Hepatocyte (in vitro differentiated cells): ENCODE data around the gene GPD1. TPM values are rescaled to one million over a fixed set of nuclear protein-coding genes. Genes with fewer than 3 reads are reported as not detected.

Experiments
- DNase-seq: peaks from one replicate; pipeline ENCODE4 v3.0.0-alpha.2; 2016; ENCODE audit warnings: low spot score
- H2AFZ ChIP-seq: fragments of 200-600 bp; sonication (generic); 2 replicates; pipeline ENCODE4 v1.6.0; 2016; ENCODE audit warnings: antibody characterized with exemption, mild to moderate bottlenecking
- H3K27ac ChIP-seq: fragments of 200-600 bp; sonication (generic); 2 replicates; pipeline ENCODE4 v1.5.1; 2016; ENCODE audit warnings: mild to moderate bottlenecking
- H3K27me3 ChIP-seq: fragments of 200-600 bp; sonication (generic); 2 replicates; pipeline ENCODE4 v1.6.1; 2016
- H3K36me3 ChIP-seq: fragments of 200-600 bp; sonication (generic); replicated peaks from 2 replicates; pipeline ENCODE4 v1.5.1; 2016; ENCODE audit warnings: low read depth; ENCODE audit not compliant: insufficient read depth
- H3K4me1 ChIP-seq: fragments of 200-600 bp; sonication (generic); 2 replicates; pipeline ENCODE4 v1.5.1; 2016; ENCODE audit warnings: mild to moderate bottlenecking, moderate library complexity; ENCODE audit not compliant: insufficient read depth
- H3K4me2 ChIP-seq: fragments of 200-600 bp; sonication (generic); 2 replicates; pipeline ENCODE4 v1.6.0; 2016
- H3K4me3 ChIP-seq: fragments of 200-600 bp; sonication (generic); 2 replicates; pipeline ENCODE4 v1.5.1; 2016; ENCODE audit warnings: mild to moderate bottlenecking
- H3K79me2 ChIP-seq: fragments of 200-600 bp; sonication (generic); 2 replicates; pipeline ENCODE4 v1.6.0; 2017; ENCODE audit warnings: mild to moderate bottlenecking
- H3K9me2 ChIP-seq: fragments of 200-600 bp; sonication (generic); replicated peaks from 2 replicates; pipeline ENCODE4 v1.6.0; 2017; ENCODE audit warnings: mild to moderate bottlenecking; ENCODE audit not compliant: insufficient read depth
- H3K9me3 ChIP-seq: fragments of 200-600 bp; sonication (generic); 2 replicates; pipeline ENCODE4 v1.5.1; 2016; ENCODE audit warnings: low read depth, mild to moderate bottlenecking
- H4K20me1 ChIP-seq: fragments of 200-600 bp; sonication (generic); 2 replicates; pipeline ENCODE4 v1.6.0; 2016; ENCODE audit warnings: mild to moderate bottlenecking; ENCODE audit not compliant: insufficient read depth, poor library complexity, severe bottlenecking
- EZH2 ChIP-seq: fragments of 200-600 bp; sonication (generic); IDR thresholded peaks from 2 replicates; pipeline ENCODE4 v1.6.1; 2016; ENCODE audit warnings: antibody characterized with exemption, mild to moderate bottlenecking, borderline replicate concordance
- EZH2phosphoT487 ChIP-seq: fragments of 200-600 bp; sonication (generic); IDR thresholded peaks from one replicate; pipeline ENCODE4 v1.6.1; 2018; ENCODE audit warnings: antibody characterized with exemption, mild to moderate bottlenecking, low read depth, moderate library complexity; ENCODE audit not compliant: unreplicated experiment, severe bottlenecking
- WGBS: methylation state at CpG from one replicate; pipeline ENCODE4 v1.1.6; 2016; ENCODE audit warnings: low lambda C conversion rate; ENCODE audit errors: missing lambda C conversion rate; 5-methylcytosine and 5-hydroxymethylcytosine counted together
- polyA plus RNA-seq: library from polyadenylated mRNA; unstranded; fragments of >200 nt; fragmentation: Nextera tagmentation; extraction: Ambion mirVana; gene quantifications from 2 replicates; pipeline ENCODE4 v1.2.1, GENCODE V29; 2016
- total RNA-seq: library from RNA; depleted of rRNA; stranded (reverse); fragments of >200 nt; gene quantifications from 2 replicates; pipeline ENCODE4 v1.2.3, GENCODE V29; 2014
- TF ChIP-seq, protein P1 (sequence below): fragments of 200-600 bp; sonication (generic); IDR thresholded peaks from 2 replicates; pipeline ENCODE4 v1.5.1; 2016; ENCODE audit warnings: antibody characterized with exemption, mild to moderate bottlenecking; ENCODE audit not compliant: poor library complexity

The GPD1 gene
- total and polyA plus RNA-seq, 2 experiments from 2014 or later = 30.6 to 64.1 TPM

GRCh38 chr12:50110127-50110761, 6.4 kb downstream of the GPD1 start:
- peak; percentile 76 for DNase-seq
- Histone ChIP-seq H3K27me3 (no peaks in the 10 kb centered on the region), H3K4me2 (peak overlapping the region; percentile 64), H2AFZ (peak overlapping the region; percentile 14), H3K9me3 (no peaks in the 10 kb centered on the region), H3K27ac (peak overlapping the region; percentile 94), H3K4me3 (no peak overlapping the region), H3K9me2 (no peaks in the 10 kb centered on the region), H3K4me1 (peaks cover 24% of the 10 kb centered on the region), H3K79me2 (peaks cover 26% of the 10 kb centered on the region), H3K36me3 (no peaks in the 10 kb centered on the region), H4K20me1 (peaks cover 5% of the 10 kb centered on the region)
- no peak for TF ChIP-seq EZH2phosphoT487
- TF ChIP-seq, protein P1, sequence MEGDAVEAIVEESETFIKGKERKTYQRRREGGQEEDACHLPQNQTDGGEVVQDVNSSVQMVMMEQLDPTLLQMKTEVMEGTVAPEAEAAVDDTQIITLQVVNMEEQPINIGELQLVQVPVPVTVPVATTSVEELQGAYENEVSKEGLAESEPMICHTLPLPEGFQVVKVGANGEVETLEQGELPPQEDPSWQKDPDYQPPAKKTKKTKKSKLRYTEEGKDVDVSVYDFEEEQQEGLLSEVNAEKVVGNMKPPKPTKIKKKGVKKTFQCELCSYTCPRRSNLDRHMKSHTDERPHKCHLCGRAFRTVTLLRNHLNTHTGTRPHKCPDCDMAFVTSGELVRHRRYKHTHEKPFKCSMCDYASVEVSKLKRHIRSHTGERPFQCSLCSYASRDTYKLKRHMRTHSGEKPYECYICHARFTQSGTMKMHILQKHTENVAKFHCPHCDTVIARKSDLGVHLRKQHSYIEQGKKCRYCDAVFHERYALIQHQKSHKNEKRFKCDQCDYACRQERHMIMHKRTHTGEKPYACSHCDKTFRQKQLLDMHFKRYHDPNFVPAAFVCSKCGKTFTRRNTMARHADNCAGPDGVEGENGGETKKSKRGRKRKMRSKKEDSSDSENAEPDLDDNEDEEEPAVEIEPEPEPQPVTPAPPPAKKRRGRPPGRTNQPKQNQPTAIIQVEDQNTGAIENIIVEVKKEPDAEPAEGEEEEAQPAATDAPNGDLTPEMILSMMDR = no peak
- TF ChIP-seq EZH2 = no peak
- 49% methylated on average over 8 of the region's 8 CpGs for WGBS

DNA sequence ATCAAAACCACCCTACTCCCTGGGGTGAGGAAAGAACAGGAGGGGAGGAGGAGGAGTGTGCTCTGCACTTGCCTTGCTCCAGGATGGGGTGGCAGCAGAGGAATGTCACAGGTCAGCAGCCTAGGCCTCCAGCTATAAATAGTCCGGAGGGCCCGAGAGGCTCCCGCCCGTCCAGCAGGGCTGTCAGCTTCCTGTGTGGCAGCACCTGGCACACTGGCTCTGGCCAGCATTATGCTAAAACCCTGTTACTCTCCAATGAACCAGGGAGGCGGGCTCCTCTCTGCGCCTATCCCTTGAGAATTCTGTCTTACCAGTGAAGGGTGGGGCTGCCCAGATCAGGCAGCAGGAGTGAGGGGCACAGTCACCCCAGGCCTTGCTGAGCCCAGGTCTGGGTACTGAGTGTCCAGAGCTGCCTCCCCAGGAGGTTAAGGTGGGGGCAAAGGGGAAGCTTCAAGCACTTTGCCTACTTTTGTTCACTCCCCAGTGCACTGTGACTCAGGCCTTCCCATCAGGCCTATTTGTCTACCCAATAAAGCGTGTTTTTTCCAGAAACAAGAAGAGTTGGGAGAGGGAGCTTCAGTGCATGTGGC, 7.0 kb downstream of the GPD1 start:
- peak overlapping the region; percentile 64 for H3K4me2 ChIP-seq
- H3K4me1 ChIP-seq = peaks cover 24% of the 10 kb centered on the region
- H3K27ac ChIP-seq = peak overlapping the region; percentile 94
- peak overlapping the region; percentile 7 for H2AFZ ChIP-seq
- H3K36me3 ChIP-seq = no peaks in the 10 kb centered on the region
- H3K4me3 ChIP-seq = no peak overlapping the region
- TF ChIP-seq, protein P1 = no peak
- no peak for TF ChIP-seq EZH2
- TF ChIP-seq EZH2phosphoT487 = no peak
- no peaks in the 10 kb centered on the region for H3K9me3 ChIP-seq
- peak; percentile 70 for DNase-seq
- H4K20me1 ChIP-seq = peaks cover 5% of the 10 kb centered on the region
- 62% methylated on average over 7 of the region's 7 CpGs for WGBS
- H3K9me2 ChIP-seq = no peaks in the 10 kb centered on the region
- H3K27me3 ChIP-seq = no peaks in the 10 kb centered on the region
- peaks cover 29% of the 10 kb centered on the region for H3K79me2 ChIP-seq

DNA sequence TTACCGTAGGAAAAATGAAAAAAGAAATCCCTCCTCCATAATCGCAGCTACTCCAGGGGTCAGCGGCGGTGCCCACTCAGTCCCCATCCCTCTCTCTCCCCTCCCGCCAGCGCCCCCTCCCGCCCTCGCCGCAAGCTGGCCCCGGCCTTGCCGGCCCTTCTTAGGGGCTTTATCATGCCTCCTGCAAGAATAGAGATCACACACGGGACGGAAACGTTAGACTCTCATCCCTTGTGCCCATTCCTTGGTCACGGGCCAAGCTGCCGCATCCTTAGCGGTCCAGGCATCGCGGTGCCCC, 7.5 kb downstream of the GPD1 start:
- H3K9me2 ChIP-seq = no peaks in the 10 kb centered on the region
- TF ChIP-seq, protein P1 = no peak
- TF ChIP-seq EZH2phosphoT487 = no peak
- TF ChIP-seq EZH2 = no peak
- peaks cover 34% of the 10 kb centered on the region for H3K79me2 ChIP-seq
- WGBS = 4% methylated on average over 13 of the region's 19 CpGs
- no peaks in the 10 kb centered on the region for H3K27me3 ChIP-seq
- peaks cover 24% of the 10 kb centered on the region for H3K4me1 ChIP-seq
- H2AFZ ChIP-seq = peak overlapping the region; percentile 7
- no peak for DNase-seq
- H3K4me3 ChIP-seq = no peak overlapping the region
- no peaks in the 10 kb centered on the region for H3K36me3 ChIP-seq
- H3K9me3 ChIP-seq = no peaks in the 10 kb centered on the region
- peaks cover 5% of the 10 kb centered on the region for H4K20me1 ChIP-seq
- peak overlapping the region; percentile 94 for H3K27ac ChIP-seq
- H3K4me2 ChIP-seq = peak overlapping the region; percentile 64
